Activated CD8-positive, alpha-beta memory T cell treated with anti-CD3 and anti-CD28 coated beads, Interleukin-2, amount 50 U/mL, for 1 hour (primary cell): ENCODE results near the gene SZT2.

Experiments used
- DNase-seq: peaks from one replicate; pipeline ENCODE4 v3.0.0-alpha.2; 2020; ENCODE audit errors: extremely low read depth

Gene SZT2

DNA sequence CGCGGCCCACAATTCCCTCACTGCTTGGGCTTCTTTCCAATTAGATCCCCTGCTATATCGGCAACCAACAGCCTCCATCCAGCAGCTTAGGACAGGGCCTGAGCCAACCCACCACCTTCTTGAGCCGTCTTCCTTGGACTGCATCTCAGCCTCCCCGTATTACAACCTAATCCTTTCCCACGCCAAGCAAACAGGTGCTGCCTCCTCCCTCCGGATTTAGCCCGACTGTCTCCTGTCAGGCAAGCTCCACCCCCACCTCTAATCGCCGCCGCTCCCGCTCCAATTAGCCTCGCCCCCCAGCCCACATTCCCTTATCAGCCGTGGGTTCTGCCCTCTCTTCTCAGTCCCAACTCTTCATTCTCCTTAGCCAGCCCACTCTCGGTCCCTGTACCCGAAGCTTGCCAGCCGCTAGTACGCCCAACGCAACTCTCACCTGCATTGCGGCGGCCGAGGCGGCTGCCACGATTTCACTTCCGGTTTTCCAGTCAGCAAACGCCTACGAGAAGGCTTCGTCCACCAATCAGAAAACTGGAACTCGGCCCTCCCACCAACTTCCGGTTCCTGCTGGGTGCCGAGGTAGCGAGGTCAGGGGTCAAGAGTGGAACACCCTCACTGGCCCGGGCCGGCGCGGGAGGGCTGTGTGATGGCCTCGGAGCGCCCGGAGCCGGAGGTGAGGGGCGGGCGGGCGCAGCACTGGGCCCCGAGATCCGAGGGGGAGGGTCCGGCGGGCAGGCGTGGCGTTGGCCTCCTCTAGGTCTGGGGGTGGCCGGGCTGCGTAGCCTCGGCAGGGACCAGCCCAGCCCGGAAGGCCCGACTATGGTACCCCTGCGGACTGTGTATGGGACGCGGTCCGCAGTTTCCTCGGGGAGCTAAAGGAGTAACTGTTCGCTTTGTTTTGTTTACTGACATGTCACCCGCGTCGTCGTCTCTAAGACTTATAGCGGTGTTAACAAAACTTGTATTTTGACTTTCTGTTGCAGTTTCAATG lies at the start of gene SZT2, which contains the start of gene MED8:
Gene SZT2, plus strand, starts transcription at position 574 of the 988 bp plus-strand sequence. Its CDS starts 70 bp downstream, at position 644.
Gene MED8, minus strand, starts transcription at position 475 of the 988 bp plus-strand sequence. Its CDS starts 36 bp downstream, at position 439.
- DNase-seq: peak; percentile 79

- DNase-seq: no peak
Observed at GRCh38 chr1:43340559-43340958, 49.1 kb upstream of the SZT2 start.

DNA sequence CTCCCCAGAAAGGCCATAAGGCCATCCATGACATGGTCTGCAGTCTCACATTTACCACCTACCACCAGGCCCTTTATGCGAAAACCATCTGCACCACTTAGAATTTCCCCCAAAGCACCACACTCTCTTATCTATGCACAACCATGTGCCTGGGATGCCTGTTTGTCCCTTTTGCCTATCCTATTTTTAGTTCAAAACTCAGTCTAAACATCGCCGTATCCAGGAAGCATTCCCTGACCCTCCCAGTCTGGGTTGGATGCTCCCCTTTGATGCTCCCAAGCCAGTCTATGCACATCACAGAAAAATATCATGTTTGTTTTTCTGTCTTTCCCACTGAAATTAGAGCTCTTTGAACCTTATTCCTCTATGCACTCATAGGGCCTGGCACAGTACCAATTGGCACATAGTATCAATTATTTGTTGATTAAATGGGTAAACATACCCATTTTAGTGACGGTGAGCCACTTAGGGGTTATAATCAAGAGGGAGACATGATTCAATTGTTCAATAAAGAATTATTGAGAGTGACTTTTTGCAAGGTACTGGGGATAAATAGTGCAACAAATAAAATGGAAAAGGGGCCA lies 45.3 kb upstream of the SZT2 start:
- no peak for DNase-seq

GRCh38 chr1:43345120-43345519 lies 44.6 kb upstream of the SZT2 start:
- DNase-seq: no peak

DNA sequence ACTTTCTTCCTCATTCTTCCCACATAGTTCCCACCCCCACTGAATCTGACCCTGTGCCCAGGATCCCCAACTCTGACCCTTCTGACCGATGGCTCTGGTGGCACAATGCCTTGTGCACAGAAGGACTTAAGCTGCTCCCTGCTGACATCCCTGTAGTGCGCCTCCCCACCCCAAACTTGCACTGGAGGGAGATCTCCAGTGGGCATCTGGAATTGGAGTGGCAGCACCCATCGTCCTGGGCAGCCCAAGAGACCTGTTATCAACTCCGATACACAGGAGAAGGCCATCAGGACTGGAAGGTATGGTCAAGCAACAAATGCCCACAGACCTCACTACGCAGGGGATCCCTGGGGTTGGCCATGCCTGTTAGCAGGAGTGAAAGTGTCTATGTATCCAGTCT lies 43.1 kb upstream of the SZT2 start:
- DNase-seq: no peak

- DNase-seq: no peak
Observed at GRCh38 chr1:43348343-43348808, 41.3 kb upstream of the SZT2 start.

DNA sequence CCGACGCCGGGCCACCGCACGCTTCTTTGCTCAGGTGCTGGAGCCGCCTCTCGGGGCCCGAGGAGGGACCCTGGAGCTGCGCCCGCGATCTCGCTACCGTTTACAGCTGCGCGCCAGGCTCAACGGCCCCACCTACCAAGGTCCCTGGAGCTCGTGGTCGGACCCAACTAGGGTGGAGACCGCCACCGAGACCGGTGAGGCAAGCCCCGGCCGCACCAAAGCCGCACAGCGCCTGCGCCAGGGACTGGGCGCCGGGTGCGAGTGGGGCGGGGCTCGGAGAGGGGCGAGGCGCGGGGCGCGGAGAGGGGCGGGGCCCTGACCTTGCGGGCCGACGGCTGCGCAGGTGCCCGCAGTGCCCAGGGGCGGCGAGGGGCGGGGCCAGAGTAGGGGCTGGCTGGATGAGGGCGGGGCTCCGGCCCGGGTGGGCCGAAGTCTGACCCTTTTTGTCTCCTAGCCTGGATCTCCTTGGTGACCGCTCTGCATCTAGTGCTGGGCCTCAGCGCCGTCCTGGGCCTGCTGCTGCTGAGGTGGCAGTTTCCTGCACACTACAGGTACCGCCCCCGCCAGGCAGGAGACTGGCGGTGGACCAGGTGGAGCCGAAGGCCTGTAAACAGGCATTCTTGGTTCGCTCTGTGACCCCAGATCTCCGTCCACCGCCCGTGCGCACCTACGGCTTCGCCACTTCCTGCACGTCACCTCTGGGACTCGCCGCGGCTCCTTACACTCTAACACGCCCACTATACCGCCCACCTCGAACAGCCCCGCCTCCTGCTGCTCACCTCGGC lies 40.7 kb upstream of the SZT2 start:
- DNase-seq: peak; percentile 43

- no peak for DNase-seq
Observed at GRCh38 chr1:43349594-43350306, 39.9 kb upstream of the SZT2 start.

DNA sequence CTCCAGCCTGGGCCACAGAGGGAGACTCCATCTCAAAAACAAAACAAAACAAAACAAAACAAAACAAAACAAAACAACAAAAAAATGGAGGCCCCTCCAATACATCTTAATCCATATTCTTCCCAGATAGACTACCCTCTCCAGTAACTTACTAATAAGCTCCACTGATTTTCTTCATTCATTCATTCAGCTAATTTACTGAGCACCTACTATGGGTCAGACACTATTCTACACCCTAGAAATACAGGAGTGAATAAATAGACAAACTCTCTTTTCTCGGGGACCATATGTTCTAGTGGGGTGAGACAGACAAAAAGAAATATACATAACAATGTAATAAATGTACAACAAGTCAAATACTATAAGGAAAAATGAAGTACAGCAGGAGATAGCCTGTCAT lies 38.7 kb upstream of the SZT2 start:
- no peak for DNase-seq

- no peak for DNase-seq
Observed at GRCh38 chr1:43351421-43352350, 38.0 kb upstream of the SZT2 start.

- no peak for DNase-seq
Observed at GRCh38 chr1:43352351-43352705, 37.4 kb upstream of the SZT2 start.

DNA sequence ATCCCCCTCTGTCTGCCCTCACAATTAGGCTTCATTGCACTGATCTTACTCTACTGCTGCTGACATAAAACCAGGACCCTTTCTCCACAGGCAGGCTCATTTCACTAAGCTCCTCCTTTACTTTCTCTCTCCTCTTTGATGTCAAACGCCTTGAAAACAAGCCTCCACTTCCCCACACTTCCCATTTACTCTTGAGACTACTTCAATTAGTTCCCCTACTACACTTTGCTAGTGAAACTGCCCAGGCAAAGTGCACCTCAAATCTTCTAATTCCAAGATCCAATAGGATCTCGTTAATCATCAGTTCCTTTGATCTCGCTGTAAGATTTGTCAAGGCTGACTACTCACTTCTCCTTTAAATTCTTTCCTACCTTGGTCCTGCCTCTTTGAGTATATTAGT lies 36.8 kb upstream of the SZT2 start:
- no peak for DNase-seq

GRCh38 chr1:43354471-43354870 lies 35.2 kb upstream of the SZT2 start:
- no peak for DNase-seq

DNA sequence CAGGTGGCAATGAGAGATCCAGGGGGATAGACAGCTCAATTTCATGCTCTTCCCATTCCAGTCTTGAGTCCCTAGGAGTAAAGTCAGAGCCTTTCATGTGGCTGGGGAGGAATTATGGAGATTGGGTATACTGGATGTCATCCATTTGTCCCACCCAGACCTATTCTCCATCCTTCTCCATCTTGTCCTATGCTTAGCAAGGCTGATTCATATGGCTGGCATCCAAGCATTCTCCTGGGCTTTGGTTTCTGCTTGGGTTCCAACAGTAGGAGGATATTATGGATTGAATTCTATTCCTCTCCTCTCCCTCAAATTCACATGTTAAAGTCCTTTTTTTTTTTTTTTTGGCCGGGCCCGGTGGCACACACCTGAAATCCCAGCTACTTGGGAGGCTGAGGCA lies 34.8 kb upstream of the SZT2 start:
- DNase-seq: no peak

GRCh38 chr1:43357251-43357650 lies 32.4 kb upstream of the SZT2 start:
- no peak for DNase-seq

DNA sequence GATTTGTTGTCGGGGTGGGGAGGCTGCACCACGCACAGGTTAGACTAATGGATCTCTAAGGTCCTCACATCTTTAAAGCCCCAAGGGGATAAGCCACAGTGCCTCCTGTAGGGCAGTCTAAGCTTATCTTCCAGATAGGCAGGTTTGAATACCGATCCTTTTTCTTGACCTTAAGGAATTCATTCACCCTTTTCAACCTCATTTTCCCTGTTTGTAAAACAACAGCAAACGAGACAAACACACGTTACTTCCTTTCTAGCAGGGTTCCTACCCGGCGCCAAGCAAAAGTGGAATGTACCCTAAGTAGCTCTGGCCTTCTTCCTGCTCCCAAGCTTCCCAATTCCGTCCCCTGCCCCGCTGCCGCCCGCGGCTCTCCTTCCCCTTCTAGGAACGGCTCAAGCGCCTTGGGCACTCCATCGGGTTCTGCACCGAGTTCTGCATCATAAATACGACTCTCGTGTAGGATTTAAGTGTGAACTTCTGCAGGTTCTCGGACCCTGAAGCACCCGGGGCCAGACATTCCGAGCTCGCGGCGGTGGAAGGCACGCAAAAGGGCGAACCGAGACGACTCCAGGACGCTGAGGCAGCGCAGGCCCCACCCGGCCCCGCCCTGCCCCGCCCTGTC lies 31.5 kb upstream of the SZT2 start:
- DNase-seq: no peak

DNA sequence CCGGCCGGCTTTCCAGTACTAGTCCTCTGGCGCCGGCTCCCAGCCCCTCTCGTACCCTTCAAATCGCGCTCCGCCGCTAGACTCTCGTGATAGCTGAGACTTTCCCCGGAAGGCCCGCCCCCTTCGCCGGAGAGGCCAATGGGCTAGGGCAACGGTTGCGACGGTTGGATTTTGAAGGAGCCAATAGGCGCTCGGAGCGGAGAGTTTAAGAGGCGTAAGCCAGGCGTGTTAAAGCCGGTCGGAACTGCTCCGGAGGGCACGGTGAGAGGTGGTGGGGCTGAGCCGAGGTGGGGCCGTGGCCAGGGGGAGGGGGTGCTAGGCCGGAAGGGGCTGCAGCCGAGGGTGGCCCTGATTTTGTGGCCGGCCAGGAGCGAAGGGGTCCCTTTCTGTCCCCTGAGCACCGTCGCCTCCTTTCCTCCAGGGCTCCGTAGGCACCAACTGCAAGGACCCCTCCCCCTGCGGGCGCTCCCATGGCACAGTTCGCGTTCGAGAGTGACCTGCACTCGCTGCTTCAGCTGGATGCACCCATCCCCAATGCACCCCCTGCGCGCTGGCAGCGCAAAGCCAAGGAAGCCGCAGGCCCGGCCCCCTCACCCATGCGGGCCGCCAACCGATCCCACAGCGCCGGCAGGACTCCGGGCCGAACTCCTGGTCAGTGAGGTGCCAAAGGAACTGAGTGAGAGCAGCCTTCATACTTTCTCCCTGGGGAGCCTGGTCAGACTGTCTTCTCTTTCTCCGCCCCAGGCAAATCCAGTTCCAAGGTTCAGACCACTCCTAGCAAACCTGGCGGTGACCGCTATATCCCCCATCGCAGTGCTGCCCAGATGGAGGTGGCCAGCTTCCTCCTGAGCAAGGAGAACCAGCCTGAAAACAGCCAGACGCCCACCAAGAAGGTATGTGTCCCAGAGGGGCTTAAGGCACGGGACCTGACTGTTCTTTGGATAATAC lies 30.7 kb upstream of the SZT2 start, which contains the start of gene CDC20:
Gene CDC20, plus strand, starts transcription at position 236 of the 948 bp plus-strand sequence. Its CDS starts 235 bp downstream, at position 471.
- DNase-seq: peak; percentile 89

GRCh38 chr1:43359696-43360095 lies 30.0 kb upstream of the SZT2 start:
- DNase-seq: no peak

DNA sequence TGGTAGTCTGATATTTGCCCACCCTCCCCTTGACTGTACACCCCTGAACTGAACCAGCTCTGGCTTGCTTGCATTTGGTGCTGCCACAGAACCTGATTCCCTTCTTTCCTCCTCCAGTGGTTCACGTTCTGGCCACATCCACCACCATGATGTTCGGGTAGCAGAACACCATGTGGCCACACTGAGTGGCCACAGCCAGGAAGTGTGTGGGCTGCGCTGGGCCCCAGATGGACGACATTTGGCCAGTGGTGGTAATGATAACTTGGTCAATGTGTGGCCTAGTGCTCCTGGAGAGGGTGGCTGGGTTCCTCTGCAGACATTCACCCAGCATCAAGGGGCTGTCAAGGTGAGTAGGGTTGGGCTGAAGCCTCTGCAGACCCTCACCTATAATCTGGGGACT lies 29.1 kb upstream of the SZT2 start:
- DNase-seq: no peak
